Measurements from ENCODE around the gene LMNB1.
"Not testable (repeated sequence)": the region's sequence is repeated elsewhere in the genome, so short reads cannot be mapped to it uniquely, and the experiment has no call there.

LMNB1 gene

GRCh38 chr5:126776499-126777256 is at the start of gene LMNB1:
TSS of gene LMNB1 (plus strand) at chr5:126777136. CDS start at chr5:126777509, 373 bp downstream.
- DNase-seq = peak; percentile 94

- DNase-seq = no peak
Observed at GRCh38 chr5:126732716-126733115, 44.2 kb upstream of the LMNB1 start.

- DNase-seq = not testable (repeated sequence)
Observed at GRCh38 chr5:126734573-126734972, 42.4 kb upstream of the LMNB1 start.

GRCh38 chr5:126736141-126736540 is 40.8 kb upstream of the LMNB1 start:
- no peak for DNase-seq

- DNase-seq = no peak
Observed at GRCh38 chr5:126741361-126741760, 35.6 kb upstream of the LMNB1 start.

GRCh38 chr5:126742425-126742824 is 34.5 kb upstream of the LMNB1 start:
- no peak for DNase-seq

GRCh38 chr5:126744836-126745235 is 32.1 kb upstream of the LMNB1 start:
- DNase-seq = no peak

- DNase-seq = no peak
Observed at GRCh38 chr5:126745259-126745992, 31.5 kb upstream of the LMNB1 start.

GRCh38 chr5:126746290-126746689 is 30.6 kb upstream of the LMNB1 start:
- DNase-seq = no peak

- DNase-seq = no peak
Observed at GRCh38 chr5:126752081-126752785, 24.7 kb upstream of the LMNB1 start.

GRCh38 chr5:126753227-126753626 is 23.7 kb upstream of the LMNB1 start:
- DNase-seq = no peak

- no peak for DNase-seq
Observed at GRCh38 chr5:126754609-126755008, 22.3 kb upstream of the LMNB1 start.

- DNase-seq = no peak
Observed at GRCh38 chr5:126755593-126755992, 21.3 kb upstream of the LMNB1 start.

- no peak for DNase-seq
Observed at GRCh38 chr5:126757713-126758357, 19.1 kb upstream of the LMNB1 start.

GRCh38 chr5:126763371-126763770 is 13.6 kb upstream of the LMNB1 start:
- no peak for DNase-seq

GRCh38 chr5:126769703-126770102 is 7.2 kb upstream of the LMNB1 start:
- no peak for DNase-seq

GRCh38 chr5:126773536-126773935 is 3.4 kb upstream of the LMNB1 start:
- not testable (repeated sequence) for DNase-seq

- DNase-seq = not testable (repeated sequence)
Observed at GRCh38 chr5:126774595-126774994, 2.3 kb upstream of the LMNB1 start.

- peak; percentile 57 for DNase-seq
Observed at GRCh38 chr5:126777257-126777974, 480 bp downstream of the LMNB1 start.

GRCh38 chr5:126777975-126778674 is 1.2 kb downstream of the LMNB1 start:
- peak; percentile 97 for DNase-seq

GRCh38 chr5:126778675-126779403 is 1.9 kb downstream of the LMNB1 start:
- DNase-seq = no peak

All from stimulated activated CD4-positive, alpha-beta T cell treated with anti-CD3 and anti-CD28 coated beads, Interleukin-1b, Interleukin-23, amount 100 ng/mL, for 48 hours (primary cell).